HCT116 (cell line): ENCODE data around the gene FADS1.

Experiments
- EZH2 ChIP-seq: fragments of 200-600 bp; sonication (generic); IDR thresholded peaks from 2 replicates; pipeline ENCODE4 v1.6.1; 2017; ENCODE audit warnings: antibody characterized with exemption, mixed run types
- MAX ChIP-seq: IDR thresholded peaks from 2 replicates; pipeline ENCODE4 v1.6.1; 2012
- POLR2A ChIP-seq: IDR thresholded peaks from 2 replicates; pipeline ENCODE4 v1.7.0; 2011; ENCODE audit warnings: borderline replicate concordance; ENCODE audit not compliant: insufficient read depth, insufficient read length; ENCODE audit errors: extremely low read depth
- TF ChIP-seq, protein P1 (sequence below), 3 experiments: fragments of 200-600 bp in 1 of 3; sonication (generic) in 1 of 3; IDR thresholded peaks in 2 of 3; conservative IDR thresholded peaks in 1 of 3; 2 replicates each; pipeline ENCODE4 v1.5.1; 2012 to 2017; ENCODE audit warnings: low read depth in 2 of 3, low read length in 2 of 3, antibody characterized with exemption in 1 of 3, borderline replicate concordance in 1 of 3, control low read depth in 1 of 3, mild to moderate bottlenecking in 1 of 3, mixed read lengths in 1 of 3, mixed run types in 1 of 3, moderate library complexity in 1 of 3; ENCODE audit not compliant: insufficient read depth in 1 of 3

DNA sequence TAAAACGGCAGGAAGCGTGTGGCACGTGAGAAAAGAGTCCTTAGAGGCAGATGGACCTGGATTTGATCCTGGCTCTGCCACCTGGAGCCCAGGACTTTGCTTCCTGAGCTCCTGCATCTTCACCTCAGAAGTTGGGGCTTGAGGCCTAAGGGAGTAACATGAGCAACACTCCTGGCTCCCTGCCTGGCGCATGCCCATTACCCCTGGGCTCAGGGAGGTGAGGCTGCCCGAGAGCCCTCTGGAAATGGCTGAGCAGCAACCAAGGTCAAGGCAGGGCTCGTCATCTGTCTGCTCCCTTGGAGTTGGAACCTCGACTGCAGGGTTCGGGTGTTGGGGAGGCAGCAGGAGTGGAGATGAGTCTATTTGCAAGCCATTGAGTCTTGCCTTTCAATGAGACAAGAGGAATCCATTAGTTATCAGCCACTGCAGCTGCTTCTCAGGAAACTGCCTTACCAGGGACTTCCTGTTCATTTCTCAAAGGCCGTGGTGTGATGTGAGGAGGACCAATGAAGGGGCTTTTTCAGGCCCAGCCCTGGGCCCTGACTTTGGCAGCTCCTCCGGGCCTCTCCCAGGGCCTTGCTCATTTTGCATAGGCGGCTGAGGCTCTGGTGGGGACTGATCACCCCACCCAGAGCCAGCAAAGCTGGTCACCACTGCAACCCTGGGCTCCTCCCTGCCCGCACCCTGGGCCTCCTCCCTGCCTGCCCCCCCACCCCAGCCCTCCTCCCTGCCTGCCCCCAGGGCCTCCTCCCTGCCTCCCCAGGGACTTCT lies 17.7 kb upstream of the FADS1 start:
- TF ChIP-seq MAX (no peak), POLR2A (no peak), EZH2 (no peak)
- TF ChIP-seq, protein P1, sequence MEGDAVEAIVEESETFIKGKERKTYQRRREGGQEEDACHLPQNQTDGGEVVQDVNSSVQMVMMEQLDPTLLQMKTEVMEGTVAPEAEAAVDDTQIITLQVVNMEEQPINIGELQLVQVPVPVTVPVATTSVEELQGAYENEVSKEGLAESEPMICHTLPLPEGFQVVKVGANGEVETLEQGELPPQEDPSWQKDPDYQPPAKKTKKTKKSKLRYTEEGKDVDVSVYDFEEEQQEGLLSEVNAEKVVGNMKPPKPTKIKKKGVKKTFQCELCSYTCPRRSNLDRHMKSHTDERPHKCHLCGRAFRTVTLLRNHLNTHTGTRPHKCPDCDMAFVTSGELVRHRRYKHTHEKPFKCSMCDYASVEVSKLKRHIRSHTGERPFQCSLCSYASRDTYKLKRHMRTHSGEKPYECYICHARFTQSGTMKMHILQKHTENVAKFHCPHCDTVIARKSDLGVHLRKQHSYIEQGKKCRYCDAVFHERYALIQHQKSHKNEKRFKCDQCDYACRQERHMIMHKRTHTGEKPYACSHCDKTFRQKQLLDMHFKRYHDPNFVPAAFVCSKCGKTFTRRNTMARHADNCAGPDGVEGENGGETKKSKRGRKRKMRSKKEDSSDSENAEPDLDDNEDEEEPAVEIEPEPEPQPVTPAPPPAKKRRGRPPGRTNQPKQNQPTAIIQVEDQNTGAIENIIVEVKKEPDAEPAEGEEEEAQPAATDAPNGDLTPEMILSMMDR (IDR thresholded peaks at IDR 0.05 in 2 of 3, conservative IDR thresholded peaks at IDR 0.05 in 1 of 3; ENCODE audit: borderline replicate concordance in 1 of 3, insufficient read depth in 1 of 3, low read depth in 2 of 3, low read length in 2 of 3), result no peak
